ENCODE data around the gene RGS10.

GRCh38 chr10:119502618-119503155, 39.8 kb downstream of the RGS10 start:
- TF ChIP-seq CTCF (IDR thresholded peaks at IDR 0.05 in 4 of 5, conservative IDR thresholded peaks at IDR 0.05 in 1 of 5) = no peak
- TF ChIP-seq POLR2A (IDR thresholded peaks at IDR 0.05) = no peak
